Middle frontal gyrus (tissue), 1 donor: ENCODE measurements around the gene TAMALIN.
"Not testable (repeated sequence)": the region's sequence is repeated elsewhere in the genome, so short reads cannot be mapped to it uniquely, and the experiment has no call there.

ENCODE experiments used
- DNase-seq: peaks from one replicate; pipeline ENCODE4 v3.0.0-alpha.2; 2015; ENCODE audit warnings: low spot score; ENCODE audit errors: extremely low spot score

Gene TAMALIN

GRCh38 chr12:52006726-52007157 lies at the start of gene TAMALIN:
Gene TAMALIN (plus strand): TSS chr12:52006946. CDS start chr12:52007020, 74 bp downstream.
- no peak for DNase-seq

- DNase-seq = no peak
Observed at GRCh38 chr12:51958542-51958941, 48.2 kb upstream of the TAMALIN start.

GRCh38 chr12:51959211-51959610 lies 47.5 kb upstream of the TAMALIN start:
- DNase-seq = no peak

- no peak for DNase-seq
Observed at GRCh38 chr12:51959921-51960320, 46.8 kb upstream of the TAMALIN start.

GRCh38 chr12:51960488-51960887 lies 46.3 kb upstream of the TAMALIN start:
- DNase-seq = no peak

GRCh38 chr12:51960890-51961289 lies 45.9 kb upstream of the TAMALIN start:
- no peak for DNase-seq

GRCh38 chr12:51961834-51962233 lies 44.9 kb upstream of the TAMALIN start:
- no peak for DNase-seq

GRCh38 chr12:51962737-51963136 lies 44.0 kb upstream of the TAMALIN start:
- no peak for DNase-seq

GRCh38 chr12:51963477-51963876 lies 43.3 kb upstream of the TAMALIN start:
- no peak for DNase-seq

- DNase-seq = no peak
Observed at GRCh38 chr12:51969643-51970042, 37.1 kb upstream of the TAMALIN start.

GRCh38 chr12:51970904-51971646 lies 35.7 kb upstream of the TAMALIN start:
- DNase-seq = no peak

GRCh38 chr12:51971679-51972421 lies 34.9 kb upstream of the TAMALIN start:
- DNase-seq = no peak

- DNase-seq = no peak
Observed at GRCh38 chr12:51972422-51972812, 34.3 kb upstream of the TAMALIN start.

- DNase-seq = no peak
Observed at GRCh38 chr12:51972849-51973273, 33.9 kb upstream of the TAMALIN start.

GRCh38 chr12:51973560-51973959 lies 33.2 kb upstream of the TAMALIN start:
- DNase-seq = no peak

- no peak for DNase-seq
Observed at GRCh38 chr12:51974646-51975045, 32.1 kb upstream of the TAMALIN start.

GRCh38 chr12:51975196-51975595 lies 31.6 kb upstream of the TAMALIN start:
- no peak for DNase-seq

- DNase-seq = no peak
Observed at GRCh38 chr12:51976376-51977160, 30.2 kb upstream of the TAMALIN start.

GRCh38 chr12:51977320-51977753 lies 29.4 kb upstream of the TAMALIN start:
- DNase-seq = no peak

GRCh38 chr12:51979306-51979705 lies 27.4 kb upstream of the TAMALIN start:
- DNase-seq = not testable (repeated sequence)

GRCh38 chr12:51980051-51980808 lies 26.5 kb upstream of the TAMALIN start:
- DNase-seq = no peak
